ENCODE data around the gene PPFIA2.

Gene PPFIA2

DNA sequence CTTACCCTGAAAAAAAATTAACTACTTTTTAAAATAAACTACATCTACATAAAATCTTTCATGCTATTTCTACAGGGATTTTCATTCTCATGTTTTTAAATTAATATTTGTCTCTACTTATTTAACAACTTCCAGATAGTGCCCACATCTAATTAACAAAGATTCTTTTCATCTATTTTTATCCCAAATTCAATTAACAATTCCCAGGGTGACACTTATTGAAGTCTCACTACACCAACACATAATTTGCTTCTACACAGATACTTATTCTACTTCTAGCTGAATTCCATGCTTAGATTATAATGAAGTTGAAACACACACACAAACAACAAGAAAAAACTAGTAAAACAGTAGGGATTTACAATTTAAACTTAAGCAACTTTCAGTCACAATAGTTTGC is 344.7 kb downstream of the PPFIA2 start:
- no peak for DNase-seq (ENCODE audit: low read depth)
- TF ChIP-seq, protein P1, sequence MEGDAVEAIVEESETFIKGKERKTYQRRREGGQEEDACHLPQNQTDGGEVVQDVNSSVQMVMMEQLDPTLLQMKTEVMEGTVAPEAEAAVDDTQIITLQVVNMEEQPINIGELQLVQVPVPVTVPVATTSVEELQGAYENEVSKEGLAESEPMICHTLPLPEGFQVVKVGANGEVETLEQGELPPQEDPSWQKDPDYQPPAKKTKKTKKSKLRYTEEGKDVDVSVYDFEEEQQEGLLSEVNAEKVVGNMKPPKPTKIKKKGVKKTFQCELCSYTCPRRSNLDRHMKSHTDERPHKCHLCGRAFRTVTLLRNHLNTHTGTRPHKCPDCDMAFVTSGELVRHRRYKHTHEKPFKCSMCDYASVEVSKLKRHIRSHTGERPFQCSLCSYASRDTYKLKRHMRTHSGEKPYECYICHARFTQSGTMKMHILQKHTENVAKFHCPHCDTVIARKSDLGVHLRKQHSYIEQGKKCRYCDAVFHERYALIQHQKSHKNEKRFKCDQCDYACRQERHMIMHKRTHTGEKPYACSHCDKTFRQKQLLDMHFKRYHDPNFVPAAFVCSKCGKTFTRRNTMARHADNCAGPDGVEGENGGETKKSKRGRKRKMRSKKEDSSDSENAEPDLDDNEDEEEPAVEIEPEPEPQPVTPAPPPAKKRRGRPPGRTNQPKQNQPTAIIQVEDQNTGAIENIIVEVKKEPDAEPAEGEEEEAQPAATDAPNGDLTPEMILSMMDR (IDR thresholded peaks at IDR 0.05; ENCODE audit: control insufficient read depth, insufficient read depth, low read depth, low read length, missing control alignments), result no peak

DNA sequence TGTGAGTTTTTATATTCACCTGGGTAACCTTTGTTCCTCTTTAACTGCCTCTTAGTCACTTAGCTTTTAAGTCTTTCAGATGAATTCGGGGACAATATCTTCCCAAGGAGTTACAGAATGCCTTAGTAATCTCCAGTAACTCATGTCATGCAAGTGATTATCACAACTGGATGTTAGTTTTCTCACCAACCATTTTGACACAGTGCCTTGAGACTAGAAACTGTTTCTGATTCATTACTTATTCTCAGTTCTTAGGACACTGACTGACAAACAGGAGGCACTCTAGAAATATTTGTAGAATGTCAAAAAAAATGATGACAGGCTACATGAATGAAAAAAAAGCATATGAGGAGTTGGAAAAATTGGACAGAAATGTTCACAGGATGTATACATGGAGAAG is 346.2 kb downstream of the PPFIA2 start:
- DNase-seq (ENCODE audit: low read depth), result no peak
- no peak overlapping the region for H3K4me3 ChIP-seq (ENCODE audit: control insufficient read depth, low read depth, low read length)
- TF ChIP-seq, protein P1 (IDR thresholded peaks at IDR 0.05; ENCODE audit: control insufficient read depth, insufficient read depth, low read depth, low read length, missing control alignments), result no peak

More for the DNA sequence above, 344.7 kb downstream of the PPFIA2 start:
- H3K4me3 ChIP-seq (ENCODE audit: control insufficient read depth, low read depth, low read length), result no peak overlapping the region

DNA sequence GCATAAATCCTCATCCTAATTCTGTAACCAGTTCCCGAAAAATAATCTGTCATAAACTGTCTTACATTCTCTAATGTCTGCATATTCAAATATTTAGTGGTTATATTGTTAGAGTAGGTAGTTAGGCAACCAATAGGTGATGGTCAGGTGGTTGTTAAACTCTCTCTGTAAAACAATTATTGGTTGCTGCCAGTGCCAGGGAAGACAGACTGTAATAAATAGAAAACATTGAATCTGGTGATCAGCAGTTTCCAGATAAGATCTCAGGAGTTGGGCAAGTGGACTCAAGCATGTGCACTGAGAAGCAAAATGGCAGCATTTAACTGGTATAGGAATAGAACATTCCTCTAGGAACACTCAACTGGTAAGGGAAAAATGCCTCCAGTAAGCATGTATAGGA is 355.8 kb downstream of the PPFIA2 start:
- TF ChIP-seq, protein P1 (IDR thresholded peaks at IDR 0.05; ENCODE audit: control insufficient read depth, insufficient read depth, low read depth, low read length, missing control alignments), result no peak
- no peak overlapping the region for H3K4me3 ChIP-seq (ENCODE audit: control insufficient read depth, low read depth, low read length)
- DNase-seq (ENCODE audit: low read depth), result no peak

DNA sequence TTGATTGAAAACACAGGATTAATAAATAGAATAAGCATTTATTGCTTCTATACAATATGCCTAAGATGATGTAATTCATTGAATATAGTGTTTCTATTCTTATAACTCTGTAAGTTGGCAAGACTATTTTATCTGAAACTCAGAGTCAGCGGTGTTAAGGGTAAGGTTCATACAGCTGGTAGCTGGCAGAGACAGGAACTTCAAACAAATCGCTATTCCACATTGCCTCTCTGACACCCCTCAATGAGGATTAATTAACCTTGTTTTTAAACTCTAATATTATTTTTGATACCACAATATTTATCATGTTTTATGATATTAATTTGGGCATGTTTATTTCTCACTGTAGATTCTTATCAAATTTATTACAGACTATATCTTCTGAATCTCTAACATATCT is 357.9 kb downstream of the PPFIA2 start:
- no peak overlapping the region for H3K4me3 ChIP-seq (ENCODE audit: control insufficient read depth, low read depth, low read length)
- no peak for DNase-seq (ENCODE audit: low read depth)
- TF ChIP-seq, protein P1 (IDR thresholded peaks at IDR 0.05; ENCODE audit: control insufficient read depth, insufficient read depth, low read depth, low read length, missing control alignments), result no peak

DNA sequence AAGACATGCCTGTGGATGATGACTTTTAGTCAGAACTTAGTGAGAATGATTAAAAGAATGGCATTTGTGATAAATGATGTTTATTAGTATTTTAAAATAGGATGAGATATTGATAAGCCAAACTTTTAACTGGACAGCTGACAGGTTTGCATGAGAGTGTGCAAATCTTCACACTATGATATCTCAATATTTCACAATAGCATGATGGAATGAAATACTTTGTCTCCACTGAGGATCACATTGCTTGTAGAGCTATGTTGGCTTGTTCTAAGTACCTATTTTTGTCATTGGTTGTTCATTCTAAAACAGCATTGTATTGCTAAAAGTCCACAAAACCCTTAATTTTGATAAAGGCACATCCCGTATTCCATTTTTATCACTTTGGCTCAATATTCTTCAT is 359.1 kb downstream of the PPFIA2 start:
- H3K4me3 ChIP-seq (ENCODE audit: control insufficient read depth, low read depth, low read length), result no peak overlapping the region
- TF ChIP-seq, protein P1 (IDR thresholded peaks at IDR 0.05; ENCODE audit: control insufficient read depth, insufficient read depth, low read depth, low read length, missing control alignments), result no peak
- DNase-seq (ENCODE audit: low read depth), result no peak

DNA sequence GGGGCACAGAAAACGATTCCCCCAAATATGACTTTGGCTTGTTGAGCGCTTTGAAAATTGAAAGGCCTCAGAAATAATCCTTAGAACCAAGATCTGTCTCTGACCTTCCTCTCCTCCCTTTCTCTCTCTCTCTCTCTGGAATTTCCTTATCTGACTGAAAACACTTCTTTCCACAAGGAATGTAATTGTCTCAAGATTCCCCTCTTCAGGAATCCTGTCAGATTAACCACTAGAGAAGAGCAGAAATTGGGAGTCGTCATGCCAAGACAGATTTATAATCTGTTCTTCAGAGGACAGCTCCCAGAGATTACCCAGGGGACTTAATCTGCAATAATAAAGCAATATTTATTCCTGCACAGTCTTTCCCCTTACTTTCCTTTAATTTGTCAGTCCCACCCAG is 363.7 kb downstream of the PPFIA2 start:
- TF ChIP-seq, protein P1 (IDR thresholded peaks at IDR 0.05; ENCODE audit: control insufficient read depth, insufficient read depth, low read depth, low read length, missing control alignments), result no peak
- no peak for DNase-seq (ENCODE audit: low read depth)
- no peak overlapping the region for H3K4me3 ChIP-seq (ENCODE audit: control insufficient read depth, low read depth, low read length)

DNA sequence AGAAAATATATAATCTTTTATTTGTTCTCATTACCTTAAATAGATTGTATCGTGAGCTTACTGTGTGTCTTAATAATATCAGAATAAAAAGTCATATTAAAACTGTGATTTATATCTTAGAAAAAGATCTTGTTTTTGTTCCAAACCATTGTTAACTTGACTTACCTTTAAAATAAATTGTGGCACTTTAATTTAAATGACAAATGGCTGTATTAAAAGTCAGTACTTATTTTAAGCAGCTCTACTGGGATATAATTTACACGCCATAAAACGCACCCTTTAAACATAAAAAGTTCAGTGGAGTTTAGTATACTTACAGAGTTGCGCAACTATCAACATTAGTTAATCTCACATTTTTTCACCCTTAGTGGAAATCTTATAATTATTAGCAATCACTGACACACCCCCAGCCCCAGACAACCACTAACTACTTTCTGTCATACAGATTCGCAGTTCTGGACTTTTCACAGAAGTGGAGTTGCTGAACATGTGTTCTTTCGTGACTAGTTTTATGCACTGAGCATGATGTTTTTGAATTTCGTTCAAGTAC is 369.5 kb downstream of the PPFIA2 start:
- DNase-seq (ENCODE audit: low read depth), result no peak
- TF ChIP-seq, protein P1 (IDR thresholded peaks at IDR 0.05; ENCODE audit: control insufficient read depth, insufficient read depth, low read depth, low read length, missing control alignments), result no peak
- H3K4me3 ChIP-seq (ENCODE audit: control insufficient read depth, low read depth, low read length), result no peak overlapping the region

Measured in AG09309 (cell line).